ENCODE measurements around the gene CRELD1.

The CRELD1 gene

GRCh38 chr3:9965200-9965875 lies 31.7 kb downstream of the CRELD1 start:
- no peak for DNase-seq

- no peak for DNase-seq
These were observed 33.2 kb downstream of the CRELD1 start for GRCh38 chr3:9966841-9967240.

GRCh38 chr3:9969632-9970019 lies 36.0 kb downstream of the CRELD1 start:
- no peak for DNase-seq

- no peak for DNase-seq
These were observed 36.5 kb downstream of the CRELD1 start for GRCh38 chr3:9970020-9970652.

- no peak for DNase-seq
These were observed 43.4 kb downstream of the CRELD1 start for GRCh38 chr3:9976721-9977709.

GRCh38 chr3:9978710-9979305 lies 45.2 kb downstream of the CRELD1 start:
- no peak for DNase-seq

- DNase-seq, result no peak
These were observed 46.6 kb downstream of the CRELD1 start for GRCh38 chr3:9980251-9980650.

- DNase-seq, result no peak
These were observed 52.6 kb downstream of the CRELD1 start for GRCh38 chr3:9986230-9986725.

- DNase-seq, result no peak
These were observed 60.6 kb downstream of the CRELD1 start for GRCh38 chr3:9994086-9994844.
